ENCODE results near the gene ADRA2C.

- no peak for TF ChIP-seq CTCF (IDR thresholded peaks at IDR 0.05)
- TF ChIP-seq POLR2AphosphoS5 (IDR thresholded peaks at IDR 0.05; ENCODE audit: low read depth, low read length): no peak
Measured at GRCh38 chr4:3789587-3789986, 23.4 kb downstream of the ADRA2C start.

All from Panc1 (cell line).